H9 (cell line): ENCODE results near the gene SOX30. TPM values are rescaled to one million over a fixed set of nuclear protein-coding genes. Genes with fewer than 3 reads are reported as not detected.

Source experiments
- DNase-seq: peaks from one replicate; pipeline ENCODE4 v3.0.0-alpha.2; 2017
- H2AFZ ChIP-seq: one replicate; pipeline ENCODE4 v1.6.1; 2013; ENCODE audit warnings: mild to moderate bottlenecking, low read length, control low read depth, moderate library complexity
- H2AK5ac ChIP-seq: 2 replicates; pipeline ENCODE4 v1.6.1; 2013; ENCODE audit warnings: low read length, control low read depth, mixed read lengths; ENCODE audit not compliant: insufficient read length
- H2BK120ac ChIP-seq: one replicate; pipeline ENCODE4 v1.6.1; 2013; ENCODE audit warnings: low read depth, mild to moderate bottlenecking, low read length, control low read depth, inconsistent platforms; ENCODE audit not compliant: poor library complexity, severe bottlenecking
- H2BK12ac ChIP-seq: 2 replicates; pipeline ENCODE4 v1.6.1; 2013; ENCODE audit warnings: low read length, control low read depth, mixed read lengths, low read depth; ENCODE audit not compliant: insufficient read length
- H2BK15ac ChIP-seq: 2 replicates; pipeline ENCODE4 v1.6.1; 2013; ENCODE audit warnings: low read depth, low read length, control low read depth
- H2BK20ac ChIP-seq: one replicate; pipeline ENCODE4 v1.6.1; 2013; ENCODE audit warnings: low read depth, mild to moderate bottlenecking, low read length, control low read depth, inconsistent platforms; ENCODE audit not compliant: poor library complexity, severe bottlenecking
- H2BK5ac ChIP-seq: 2 replicates; pipeline ENCODE4 v1.6.1; 2013; ENCODE audit warnings: low read length, control low read depth, mixed read lengths; ENCODE audit not compliant: insufficient read length
- H3K14ac ChIP-seq: 2 replicates; pipeline ENCODE4 v1.6.1; 2013; ENCODE audit warnings: low read length, control low read depth; ENCODE audit not compliant: insufficient read depth
- H3K18ac ChIP-seq: 2 replicates; pipeline ENCODE4 v1.6.1; 2013; ENCODE audit warnings: low read depth, mild to moderate bottlenecking, mixed read lengths, low read length, control low read depth; ENCODE audit not compliant: insufficient read length
- H3K23ac ChIP-seq: 2 replicates; pipeline ENCODE4 v1.6.1; 2013; ENCODE audit warnings: low read length, control low read depth, mixed read lengths, low read depth; ENCODE audit not compliant: insufficient read length
- H3K23me2 ChIP-seq: 2 replicates; pipeline ENCODE4 v1.6.1; 2013; ENCODE audit warnings: low read depth, mild to moderate bottlenecking, mixed read lengths, low read length, control low read depth; ENCODE audit not compliant: insufficient read length, poor library complexity, severe bottlenecking
- H3K27ac ChIP-seq: 2 replicates; pipeline ENCODE4 v1.5.1; 2013; ENCODE audit warnings: low read length, control low read depth, mixed read lengths, low read depth; ENCODE audit not compliant: insufficient read length
- H3K27me3 ChIP-seq: 2 replicates; pipeline ENCODE4 v1.6.1; 2013; ENCODE audit warnings: low read length, control low read depth, inconsistent platforms; ENCODE audit not compliant: insufficient read depth
- H3K4ac ChIP-seq: 2 replicates; pipeline ENCODE4 v1.6.1; 2013; ENCODE audit warnings: low read depth, mild to moderate bottlenecking, control low read depth, inconsistent platforms, low read length, moderate library complexity
- H3K4me1 ChIP-seq: 2 replicates; pipeline ENCODE4 v1.6.1; 2013; ENCODE audit warnings: low read length, control low read depth, inconsistent platforms; ENCODE audit not compliant: insufficient read depth
- H3K4me2 ChIP-seq: 2 replicates; pipeline ENCODE4 v1.6.1; 2013; ENCODE audit warnings: low read length, control low read depth, mixed read lengths; ENCODE audit not compliant: insufficient read length, insufficient read depth
- H3K56ac ChIP-seq: 2 replicates; pipeline ENCODE4 v1.6.1; 2013; ENCODE audit warnings: low read depth, mild to moderate bottlenecking, mixed read lengths, low read length, control low read depth; ENCODE audit not compliant: insufficient read length
- H3K79me1 ChIP-seq: 2 replicates; pipeline ENCODE4 v1.6.1; 2013; ENCODE audit warnings: low read depth, mild to moderate bottlenecking, moderate library complexity, low read length, control low read depth, inconsistent platforms; ENCODE audit not compliant: insufficient read depth, poor library complexity, severe bottlenecking
- H3K79me2 ChIP-seq: 2 replicates; pipeline ENCODE4 v1.6.1; 2013; ENCODE audit warnings: low read length, control low read depth, inconsistent platforms; ENCODE audit not compliant: insufficient read depth
- H3K9ac ChIP-seq: 2 replicates; pipeline ENCODE4 v1.6.1; 2013; ENCODE audit warnings: low read length, control low read depth, mixed read lengths; ENCODE audit not compliant: insufficient read length; ENCODE audit errors: extremely low read depth
- H3K9me3 ChIP-seq: one replicate; pipeline ENCODE4 v1.6.1; 2013; ENCODE audit warnings: low read depth, low read length, inconsistent platforms; ENCODE audit not compliant: control insufficient read depth
- H3T11ph ChIP-seq: one replicate; pipeline ENCODE4 v1.6.1; 2013; ENCODE audit warnings: mild to moderate bottlenecking, low read length, control low read depth, inconsistent platforms
- H4K20me1 ChIP-seq: one replicate; pipeline ENCODE4 v1.6.1; 2013; ENCODE audit not compliant: control insufficient read depth, insufficient read length, insufficient read depth
- H4K5ac ChIP-seq: 2 replicates; pipeline ENCODE4 v1.6.1; 2013; ENCODE audit warnings: low read depth, mild to moderate bottlenecking, mixed read lengths, low read length, control low read depth; ENCODE audit not compliant: insufficient read length
- H4K8ac ChIP-seq: replicated peaks from 2 replicates; pipeline ENCODE4 v1.6.1; 2013; ENCODE audit warnings: low read length, control low read depth, mixed read lengths, low read depth; ENCODE audit not compliant: insufficient read length
- H4K91ac ChIP-seq: 2 replicates; pipeline ENCODE4 v1.6.1; 2013; ENCODE audit warnings: low read depth, mild to moderate bottlenecking, moderate library complexity, mixed read lengths, low read length, control low read depth; ENCODE audit not compliant: insufficient read length
- H3K27ac Mint-ChIP-seq, 3 experiments: 2 replicates in 2 of 3; 3 replicates in 1 of 3; pipeline ENCODE4 v1.8.0; 2020 to 2021; ENCODE audit warnings: mixed read lengths in 3 of 3, mild to moderate bottlenecking in 1 of 3, moderate library complexity in 1 of 3
- H3K27me3 Mint-ChIP-seq: 2 replicates; pipeline ENCODE4 v1.8.0; 2021; ENCODE audit warnings: low read depth, mild to moderate bottlenecking, moderate library complexity, mixed read lengths
- H3K36me3 Mint-ChIP-seq, 3 experiments: 2 replicates in 2 of 3; 3 replicates in 1 of 3; pipeline ENCODE4 v1.8.0; 2020 to 2021; ENCODE audit warnings: low read depth in 3 of 3, mixed read lengths in 3 of 3; ENCODE audit not compliant: insufficient read depth in 1 of 3
- H3K4me1 Mint-ChIP-seq, 2 experiments: 2 replicates each; pipeline ENCODE4 v1.8.0; 2020; ENCODE audit warnings: mixed read lengths in 2 of 2
- H3K4me3 Mint-ChIP-seq, 2 experiments: 2 replicates in 1 of 2; 3 replicates in 1 of 2; pipeline ENCODE4 v1.8.0; 2020 to 2021; ENCODE audit warnings: mild to moderate bottlenecking in 2 of 2, mixed read lengths in 2 of 2, moderate library complexity in 1 of 2
- H3K9me3 Mint-ChIP-seq, 2 experiments: 2 replicates in 1 of 2; 3 replicates in 1 of 2; pipeline ENCODE4 v1.8.0; 2020; ENCODE audit warnings: mild to moderate bottlenecking in 2 of 2, mixed read lengths in 2 of 2, moderate library complexity in 1 of 2
- WGBS: extraction: QIAGEN DNeasy Blood & Tissue Kit; methylation state at CpG from one replicate; pipeline ENCODE4 v1.1.7; 2013; ENCODE audit warnings: missing lambda C conversion rate, low lambda C conversion rate, mixed read lengths; ENCODE audit not compliant: insufficient read length; ENCODE audit errors: extremely low coverage; 5-methylcytosine and 5-hydroxymethylcytosine counted together
- total RNA-seq: library from RNA; stranded (reverse); gene quantifications from 2 replicates; pipeline ENCODE4 v1.2.1, GENCODE V29; 2021
- TF ChIP-seq, protein P1 (sequence below): fragments of 200-600 bp; sonication (generic); conservative IDR thresholded peaks from 3 replicates; pipeline ENCODE4 v1.8.0; 2021; ENCODE audit warnings: antibody characterized with exemption, mild to moderate bottlenecking

SOX30 gene
- total RNA-seq, 1 experiment from 2014 or later, result not detected

DNA sequence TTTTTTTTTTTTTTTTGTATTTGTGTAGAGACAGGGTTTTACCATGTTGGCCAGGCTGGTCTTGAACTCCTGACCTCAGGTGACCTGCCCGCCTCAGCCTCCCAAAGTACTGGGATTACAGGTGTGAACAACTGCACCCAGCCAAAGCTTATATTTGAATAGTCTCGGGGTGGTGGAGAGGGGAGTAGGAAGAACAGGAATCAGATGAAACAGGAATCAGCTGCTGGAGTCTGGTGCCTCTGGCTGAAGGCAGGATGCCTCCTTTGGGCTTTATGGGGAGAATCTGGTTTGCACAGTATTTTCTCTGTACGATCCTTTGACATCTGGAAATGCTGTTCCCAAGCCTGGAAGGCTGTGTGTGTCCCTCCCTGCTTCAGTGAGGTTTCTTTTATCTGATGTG lies 30.0 kb upstream of the SOX30 start:
- Histone ChIP-seq H3K79me1 (no peaks in the 10 kb centered on the region), H3K4me2 (no peak overlapping the region), H2AK5ac (no peak overlapping the region), H2BK15ac (no peak overlapping the region), H2BK20ac (no peak overlapping the region), H2BK12ac (no peak overlapping the region), H3K14ac (no peak overlapping the region), H3K23me2 (no peaks in the 10 kb centered on the region), H3K23ac (no peak overlapping the region), H3K27me3 (no peaks in the 10 kb centered on the region), H4K8ac (no peak overlapping the region), H3K4me1 (no peaks in the 10 kb centered on the region), H3K9ac (no peak overlapping the region), H3K56ac (no peak overlapping the region), H2AFZ (no peak overlapping the region), H2BK120ac (no peak overlapping the region), H3K18ac (no peak overlapping the region), H4K91ac (no peak overlapping the region), H3T11ph (no peak overlapping the region), H3K27ac (no peak overlapping the region), H3K9me3 (no peaks in the 10 kb centered on the region), H3K4ac (no peak overlapping the region), H3K79me2 (no peaks in the 10 kb centered on the region), H2BK5ac (no peak overlapping the region), H4K20me1 (no peaks in the 10 kb centered on the region), H4K5ac (no peak overlapping the region)
- H3K4me3 Mint-ChIP-seq, result no peak overlapping the region
- H3K27me3 Mint-ChIP-seq, result no peaks in the 10 kb centered on the region; the same call in none of the 2 replicates
- no peaks in the 10 kb centered on the region for H3K4me1 Mint-ChIP-seq
- no peak overlapping the region for H3K27ac Mint-ChIP-seq
- no peaks in the 10 kb centered on the region for H3K9me3 Mint-ChIP-seq
- DNase-seq, result no peak
- TF ChIP-seq, protein P1, sequence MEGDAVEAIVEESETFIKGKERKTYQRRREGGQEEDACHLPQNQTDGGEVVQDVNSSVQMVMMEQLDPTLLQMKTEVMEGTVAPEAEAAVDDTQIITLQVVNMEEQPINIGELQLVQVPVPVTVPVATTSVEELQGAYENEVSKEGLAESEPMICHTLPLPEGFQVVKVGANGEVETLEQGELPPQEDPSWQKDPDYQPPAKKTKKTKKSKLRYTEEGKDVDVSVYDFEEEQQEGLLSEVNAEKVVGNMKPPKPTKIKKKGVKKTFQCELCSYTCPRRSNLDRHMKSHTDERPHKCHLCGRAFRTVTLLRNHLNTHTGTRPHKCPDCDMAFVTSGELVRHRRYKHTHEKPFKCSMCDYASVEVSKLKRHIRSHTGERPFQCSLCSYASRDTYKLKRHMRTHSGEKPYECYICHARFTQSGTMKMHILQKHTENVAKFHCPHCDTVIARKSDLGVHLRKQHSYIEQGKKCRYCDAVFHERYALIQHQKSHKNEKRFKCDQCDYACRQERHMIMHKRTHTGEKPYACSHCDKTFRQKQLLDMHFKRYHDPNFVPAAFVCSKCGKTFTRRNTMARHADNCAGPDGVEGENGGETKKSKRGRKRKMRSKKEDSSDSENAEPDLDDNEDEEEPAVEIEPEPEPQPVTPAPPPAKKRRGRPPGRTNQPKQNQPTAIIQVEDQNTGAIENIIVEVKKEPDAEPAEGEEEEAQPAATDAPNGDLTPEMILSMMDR, result no peak
- no peaks in the 10 kb centered on the region for H3K36me3 Mint-ChIP-seq
- WGBS, result no CpG with 5 or more reads among the region's 3 CpGs
